ENCODE measurements around the gene TSC22D1.

TSC22D1 gene

DNA sequence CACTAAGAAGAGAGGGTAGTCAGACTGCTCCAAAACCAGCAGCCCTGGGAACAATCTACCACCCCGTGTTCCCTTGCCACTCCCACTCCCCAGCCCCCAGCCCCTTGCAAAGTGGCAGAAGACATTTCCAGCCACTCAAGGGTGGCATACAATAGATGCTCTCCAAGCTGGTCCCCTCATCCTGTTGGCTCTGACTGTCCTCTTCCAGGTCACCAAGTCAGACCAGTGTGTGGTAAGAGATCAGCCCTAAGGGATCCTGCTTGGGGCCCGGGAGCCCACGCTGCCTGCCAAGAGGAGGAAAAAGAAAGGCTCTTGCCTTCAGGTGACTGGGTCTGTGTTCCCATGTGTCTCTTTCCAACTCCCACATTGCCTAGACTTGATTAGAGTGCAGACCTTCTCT lies 177.5 kb downstream of the TSC22D1 start:
- TF ChIP-seq, protein P1, sequence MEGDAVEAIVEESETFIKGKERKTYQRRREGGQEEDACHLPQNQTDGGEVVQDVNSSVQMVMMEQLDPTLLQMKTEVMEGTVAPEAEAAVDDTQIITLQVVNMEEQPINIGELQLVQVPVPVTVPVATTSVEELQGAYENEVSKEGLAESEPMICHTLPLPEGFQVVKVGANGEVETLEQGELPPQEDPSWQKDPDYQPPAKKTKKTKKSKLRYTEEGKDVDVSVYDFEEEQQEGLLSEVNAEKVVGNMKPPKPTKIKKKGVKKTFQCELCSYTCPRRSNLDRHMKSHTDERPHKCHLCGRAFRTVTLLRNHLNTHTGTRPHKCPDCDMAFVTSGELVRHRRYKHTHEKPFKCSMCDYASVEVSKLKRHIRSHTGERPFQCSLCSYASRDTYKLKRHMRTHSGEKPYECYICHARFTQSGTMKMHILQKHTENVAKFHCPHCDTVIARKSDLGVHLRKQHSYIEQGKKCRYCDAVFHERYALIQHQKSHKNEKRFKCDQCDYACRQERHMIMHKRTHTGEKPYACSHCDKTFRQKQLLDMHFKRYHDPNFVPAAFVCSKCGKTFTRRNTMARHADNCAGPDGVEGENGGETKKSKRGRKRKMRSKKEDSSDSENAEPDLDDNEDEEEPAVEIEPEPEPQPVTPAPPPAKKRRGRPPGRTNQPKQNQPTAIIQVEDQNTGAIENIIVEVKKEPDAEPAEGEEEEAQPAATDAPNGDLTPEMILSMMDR (conservative IDR thresholded peaks at IDR 0.05; ENCODE audit: low read depth, low read length), result no peak
- no peak for DNase-seq (ENCODE audit: low read depth)
- no peak overlapping the region for H3K4me3 ChIP-seq (ENCODE audit: low read depth, low read length)

GRCh38 chr13:44397766-44398223 lies 178.3 kb downstream of the TSC22D1 start:
- TF ChIP-seq, protein P1 (conservative IDR thresholded peaks at IDR 0.05; ENCODE audit: low read depth, low read length), result no peak

DNA sequence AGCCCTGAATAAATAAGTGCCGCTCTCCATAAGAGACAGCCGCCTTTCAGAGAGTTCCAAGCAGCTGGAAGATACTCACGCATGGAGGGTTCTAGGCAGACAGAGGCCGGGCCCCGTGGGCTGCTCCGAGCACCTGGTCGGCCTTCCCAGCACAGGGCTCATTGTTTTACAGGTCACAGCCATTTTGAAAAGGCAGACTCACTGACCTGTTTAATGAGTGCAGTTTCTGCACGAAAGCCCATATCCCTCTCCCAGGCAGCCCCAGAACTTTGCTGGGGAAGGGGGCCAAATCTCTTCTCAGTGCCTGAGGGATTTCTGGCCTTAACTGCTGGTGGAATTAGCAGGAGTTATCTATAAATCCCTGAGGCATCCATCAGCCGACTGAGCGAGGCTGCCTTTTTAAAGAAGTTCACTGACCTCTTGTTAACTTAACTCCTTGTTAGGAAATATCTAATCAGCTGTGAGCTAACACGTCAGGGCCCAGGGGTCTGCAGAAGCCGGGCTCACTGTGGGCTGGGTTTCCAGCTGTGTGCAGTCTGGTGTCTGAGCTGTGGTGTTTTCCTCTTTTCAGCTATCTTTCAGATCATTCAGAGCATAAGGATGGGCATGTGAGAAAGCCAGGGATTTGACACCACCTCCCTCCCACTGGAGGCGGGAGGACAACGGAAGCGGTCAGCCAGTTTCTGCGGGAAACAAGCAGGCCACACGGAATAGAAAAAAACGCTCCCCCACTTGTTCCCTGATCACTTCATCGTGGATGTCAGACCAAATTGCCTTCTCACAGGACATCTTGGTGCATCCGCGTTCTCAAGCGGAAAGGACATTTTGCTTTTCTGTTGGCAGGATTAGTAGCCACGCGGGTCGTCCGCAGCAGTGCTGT lies 179.2 kb downstream of the TSC22D1 start:
- H3K4me3 ChIP-seq (ENCODE audit: low read depth, low read length), result no peak overlapping the region
- DNase-seq (ENCODE audit: low read depth), result peak; percentile 92
- TF ChIP-seq, protein P1 (conservative IDR thresholded peaks at IDR 0.05; ENCODE audit: low read depth, low read length), result no peak

More at GRCh38 chr13:44397766-44398223, 178.3 kb downstream of the TSC22D1 start:
- H3K4me3 ChIP-seq (ENCODE audit: low read depth, low read length), result no peak overlapping the region
- peak; percentile 91 for DNase-seq (ENCODE audit: low read depth)

- no peak for DNase-seq (ENCODE audit: low read depth)
- no peak overlapping the region for H3K4me3 ChIP-seq (ENCODE audit: low read depth, low read length)
- TF ChIP-seq, protein P1 (conservative IDR thresholded peaks at IDR 0.05; ENCODE audit: low read depth, low read length), result no peak
Observed at GRCh38 chr13:44395976-44396694, 180.0 kb downstream of the TSC22D1 start.

- DNase-seq (ENCODE audit: low read depth), result no peak
- TF ChIP-seq, protein P1 (conservative IDR thresholded peaks at IDR 0.05; ENCODE audit: low read depth, low read length), result no peak
- H3K4me3 ChIP-seq (ENCODE audit: low read depth, low read length), result no peak overlapping the region
Observed at GRCh38 chr13:44394658-44395057, 181.5 kb downstream of the TSC22D1 start.

GRCh38 chr13:44393391-44393790 lies 182.7 kb downstream of the TSC22D1 start:
- TF ChIP-seq, protein P1 (conservative IDR thresholded peaks at IDR 0.05; ENCODE audit: low read depth, low read length), result no peak
- peak; percentile 52 for DNase-seq (ENCODE audit: low read depth)

More at GRCh38 chr13:44393391-44393790, 182.7 kb downstream of the TSC22D1 start:
- no peak overlapping the region for H3K4me3 ChIP-seq (ENCODE audit: low read depth, low read length)
